ENCODE data around the gene STEAP1B. TPM values are rescaled to one million over a fixed set of nuclear protein-coding genes. Genes with fewer than 3 reads are reported as not detected.
"Not testable (repeated sequence)": the region's sequence is repeated elsewhere in the genome, so short reads cannot be mapped to it uniquely, and the experiment has no call there.

STEAP1B gene
- total and polyA plus RNA-seq, 2 of the 4 experiments (the other 2 are of a cell fraction): 7.9 to 13.8 TPM

GRCh38 chr7:22450013-22450412 is 50.0 kb downstream of the STEAP1B start:
- H3K79me1 ChIP-seq (ENCODE audit: low read depth in 1 of 2, low read length in 2 of 2); H4K5ac ChIP-seq (ENCODE audit: low read depth, low read length); H3K4me1 ChIP-seq (ENCODE audit: control insufficient read depth, insufficient read depth, low read length); H3K14ac ChIP-seq (replicated peaks; ENCODE audit: low read depth, low read length); H3K23ac ChIP-seq (ENCODE audit: low read depth, low read length); H2BK15ac ChIP-seq (ENCODE audit: low read depth, low read length); intact Hi-C loops (cut with micrococcal nuclease); H3K9me1 ChIP-seq (ENCODE audit: insufficient read depth, low read length); H2AK9ac ChIP-seq (replicated peaks; ENCODE audit: low read depth, low read length, poor library complexity); H3K4me3 ChIP-seq (ENCODE audit: insufficient read depth, low read depth, low read length); ATAC-seq (ENCODE audit: low read depth); DNase-seq; H3K56ac ChIP-seq (ENCODE audit: extremely low read depth, insufficient read depth, low read length); H3K18ac ChIP-seq (ENCODE audit: low read depth, low read length); H4K91ac ChIP-seq (ENCODE audit: insufficient read depth, low read depth, low read length); H2AK5ac ChIP-seq (ENCODE audit: low read depth, low read length); H3K27ac ChIP-seq (ENCODE audit: insufficient read depth, low read length); H3K4ac ChIP-seq (ENCODE audit: low read depth, low read length); H3K9ac ChIP-seq (ENCODE audit: low read depth, low read length); CTCF ChIA-PET; H2BK5ac ChIP-seq (ENCODE audit: low read depth, low read length, poor library complexity, severe bottlenecking); dilution Hi-C loops (cut with HindIII; ENCODE audit: low sequenced_read_pairs, unreplicated experiment); in situ Hi-C loops (cut with MboI; ENCODE audit: low sequenced_read_pairs); H3K9me3 ChIP-seq (ENCODE audit: control insufficient read depth, insufficient read depth, low read length); H2AFZ ChIP-seq (replicated peaks; ENCODE audit: low read length, poor library complexity); H3K4me2 ChIP-seq (ENCODE audit: low read depth, low read length); H4K20me1 ChIP-seq (ENCODE audit: insufficient read depth, low read length); H2BK20ac ChIP-seq (ENCODE audit: low read depth, low read length); H3K36me3 ChIP-seq (ENCODE audit: control insufficient read depth, insufficient read depth, low read length); POLR2A ChIA-PET (ENCODE audit: unreplicated experiment); H4K8ac ChIP-seq (ENCODE audit: low read depth in 2 of 2, low read length in 2 of 2); H2BK120ac ChIP-seq (ENCODE audit: low read depth, low read length); H3K27me3 ChIP-seq (ENCODE audit: control insufficient read depth, insufficient read depth, low read length); BruUV-seq (replicated peaks): not testable (repeated sequence)
